ENCODE measurements around the gene MSL3B.

The MSL3B gene

GRCh38 chr2:233857511-233858141 lies 10.6 kb downstream of the MSL3B start:
- Histone ChIP-seq H3K9me3 (replicated peaks; ENCODE audit: insufficient read depth, low read length) (no peaks in the 10 kb centered on the region), H3K9me2 (replicated peaks; ENCODE audit: insufficient read depth, low read length) (no peaks in the 10 kb centered on the region), H3K4me3 (ENCODE audit: low read length) (no peak overlapping the region), H3K27ac (ENCODE audit: low read length) (no peak overlapping the region), H3K4me1 (ENCODE audit: low read length) (no peaks in the 10 kb centered on the region), H3K9ac (ENCODE audit: low read length) (no peak overlapping the region), H3K4me2 (ENCODE audit: low read depth, low read length) (no peak overlapping the region), H4K20me1 (ENCODE audit: insufficient read depth, low read length) (no peaks in the 10 kb centered on the region), H3K79me2 (ENCODE audit: low read length) (peaks cover 18% of the 10 kb centered on the region), H3K27me3 (replicated peaks; ENCODE audit: insufficient read depth, low read length) (no peaks in the 10 kb centered on the region), H2AFZ (ENCODE audit: low read length) (no peak overlapping the region), H3K36me3 (replicated peaks; ENCODE audit: insufficient read depth, low read length) (0 out of 2 replicates have a peak, but pooled peaks cover 2% of the 10 kb centered on the region), H3F3A (ENCODE audit: insufficient read depth, low read length) (no peaks in the 10 kb centered on the region)
- DNase-seq, result peak; percentile 43
- TF ChIP-seq EZH2 (optimal IDR thresholded peaks at IDR 0.05; ENCODE audit: low read depth, low read length), result no peak
- peak; percentile 74 for TF ChIP-seq CTCF (IDR thresholded peaks at IDR 0.05; ENCODE audit: low read length)
- no peak for TF ChIP-seq EZH2phosphoT487 (IDR thresholded peaks at IDR 0.05; ENCODE audit: low read length)

- no peak overlapping the region for H3K27ac ChIP-seq (ENCODE audit: low read length)
- no peaks in the 10 kb centered on the region for H4K20me1 ChIP-seq (ENCODE audit: insufficient read depth, low read length)
- H3K36me3 ChIP-seq (replicated peaks; ENCODE audit: insufficient read depth, low read length), result 0 out of 2 replicates have a peak, but pooled peaks cover 2% of the 10 kb centered on the region
- H3K4me1 ChIP-seq (ENCODE audit: low read length), result 0 out of 2 replicates have a peak, but pooled peaks cover 3% of the 10 kb centered on the region
- H3K9me2 ChIP-seq (replicated peaks; ENCODE audit: insufficient read depth, low read length), result no peaks in the 10 kb centered on the region
- TF ChIP-seq EZH2 (optimal IDR thresholded peaks at IDR 0.05; ENCODE audit: low read depth, low read length) (no peak), CTCF (IDR thresholded peaks at IDR 0.05; ENCODE audit: low read length) (no peak), EZH2phosphoT487 (IDR thresholded peaks at IDR 0.05; ENCODE audit: low read length) (no peak)
- H3K79me2 ChIP-seq (ENCODE audit: low read length), result peaks cover 31% of the 10 kb centered on the region
- H3K9me3 ChIP-seq (replicated peaks; ENCODE audit: insufficient read depth, low read length), result no peaks in the 10 kb centered on the region
- H2AFZ ChIP-seq (ENCODE audit: low read length), result no peak overlapping the region
- no peak for DNase-seq
- no peak overlapping the region for H3K4me2 ChIP-seq (ENCODE audit: low read depth, low read length)
- H3K9ac ChIP-seq (ENCODE audit: low read length), result no peak overlapping the region
- no peaks in the 10 kb centered on the region for H3F3A ChIP-seq (ENCODE audit: insufficient read depth, low read length)
- no peak overlapping the region for H3K4me3 ChIP-seq (ENCODE audit: low read length)
- no peaks in the 10 kb centered on the region for H3K27me3 ChIP-seq (replicated peaks; ENCODE audit: insufficient read depth, low read length)
These were observed 12.0 kb downstream of the MSL3B start for GRCh38 chr2:233856184-233856583.

- Histone ChIP-seq H4K20me1 (ENCODE audit: insufficient read depth, low read length) (no peaks in the 10 kb centered on the region), H3K4me1 (ENCODE audit: low read length) (0 out of 2 replicates have a peak, but pooled peaks cover 3% of the 10 kb centered on the region), H3K36me3 (replicated peaks; ENCODE audit: insufficient read depth, low read length) (0 out of 2 replicates have a peak, but pooled peaks cover 2% of the 10 kb centered on the region), H3K4me2 (ENCODE audit: low read depth, low read length) (peak overlapping the region; percentile 68; the same call in 1 of the 2 replicates), H3K79me2 (ENCODE audit: low read length) (peaks cover 39% of the 10 kb centered on the region), H3K27ac (ENCODE audit: low read length) (no peak overlapping the region), H3K9me2 (replicated peaks; ENCODE audit: insufficient read depth, low read length) (no peaks in the 10 kb centered on the region), H3K9me3 (replicated peaks; ENCODE audit: insufficient read depth, low read length) (no peaks in the 10 kb centered on the region), H2AFZ (ENCODE audit: low read length) (no peak overlapping the region), H3K9ac (ENCODE audit: low read length) (no peak overlapping the region), H3K27me3 (replicated peaks; ENCODE audit: insufficient read depth, low read length) (no peaks in the 10 kb centered on the region), H3F3A (ENCODE audit: insufficient read depth, low read length) (no peaks in the 10 kb centered on the region), H3K4me3 (ENCODE audit: low read length) (no peak overlapping the region)
- no peak for DNase-seq
- TF ChIP-seq EZH2 (optimal IDR thresholded peaks at IDR 0.05; ENCODE audit: low read depth, low read length) (no peak), CTCF (IDR thresholded peaks at IDR 0.05; ENCODE audit: low read length) (no peak), EZH2phosphoT487 (IDR thresholded peaks at IDR 0.05; ENCODE audit: low read length) (no peak)
These were observed 12.8 kb downstream of the MSL3B start for GRCh38 chr2:233855345-233855744.
